KMS-11 (cell line): ENCODE data around the gene TTLL7.

ENCODE experiments used
- H2AFZ ChIP-seq: fragments of 200-600 bp; sonication (generic); 2 replicates; pipeline ENCODE4 v1.6.1; 2016; ENCODE audit warnings: antibody characterized with exemption, mixed run types, low read depth
- H3K27ac ChIP-seq: fragments of 200-600 bp; sonication (generic); 2 replicates; pipeline ENCODE4 v1.6.1; 2016; ENCODE audit warnings: mild to moderate bottlenecking, mixed run types
- H3K27me3 ChIP-seq: fragments of 200-600 bp; sonication (generic); 2 replicates; pipeline ENCODE4 v1.6.1; 2017; ENCODE audit warnings: mild to moderate bottlenecking, low read depth, mixed run types, moderate library complexity; ENCODE audit not compliant: insufficient read depth
- H3K36me3 ChIP-seq: fragments of 200-600 bp; sonication (generic); 2 replicates; pipeline ENCODE4 v1.6.1; 2017; ENCODE audit warnings: mild to moderate bottlenecking, mixed run types; ENCODE audit not compliant: insufficient read depth
- H3K4me1 ChIP-seq: fragments of 200-600 bp; sonication (generic); 2 replicates; pipeline ENCODE4 v1.6.1; 2016; ENCODE audit warnings: mild to moderate bottlenecking, low read depth, mixed run types; ENCODE audit not compliant: poor library complexity, severe bottlenecking
- H3K4me2 ChIP-seq: fragments of 200-600 bp; sonication (generic); 2 replicates; pipeline ENCODE4 v1.7.0; 2016; ENCODE audit warnings: mild to moderate bottlenecking, mixed run types
- H3K4me3 ChIP-seq: fragments of 200-600 bp; sonication (generic); IDR thresholded peaks from 2 replicates; pipeline ENCODE4 v1.6.1; 2017; ENCODE audit warnings: low read depth, low read length, mixed read lengths; ENCODE audit not compliant: insufficient read depth
- H3K79me2 ChIP-seq: fragments of 200-600 bp; sonication (generic); 2 replicates; pipeline ENCODE4 v1.6.1; 2016; ENCODE audit warnings: low read depth, mixed run types; ENCODE audit not compliant: insufficient read depth
- H3K9ac ChIP-seq: fragments of 200-600 bp; sonication (generic); 2 replicates; pipeline ENCODE4 v1.6.1; 2016; ENCODE audit warnings: mild to moderate bottlenecking, mixed run types
- H4K20me1 ChIP-seq: fragments of 200-600 bp; sonication (generic); 2 replicates; pipeline ENCODE4 v1.6.1; 2016; ENCODE audit warnings: mild to moderate bottlenecking, mixed run types; ENCODE audit not compliant: insufficient read depth
- TF ChIP-seq, protein P1 (sequence below): fragments of 200-600 bp; sonication (generic); conservative IDR thresholded peaks from 2 replicates; pipeline ENCODE4 v1.6.1; 2017; ENCODE audit warnings: low read depth, mild to moderate bottlenecking, antibody characterized with exemption, low read length, moderate library complexity, mixed read lengths

TTLL7 gene

DNA sequence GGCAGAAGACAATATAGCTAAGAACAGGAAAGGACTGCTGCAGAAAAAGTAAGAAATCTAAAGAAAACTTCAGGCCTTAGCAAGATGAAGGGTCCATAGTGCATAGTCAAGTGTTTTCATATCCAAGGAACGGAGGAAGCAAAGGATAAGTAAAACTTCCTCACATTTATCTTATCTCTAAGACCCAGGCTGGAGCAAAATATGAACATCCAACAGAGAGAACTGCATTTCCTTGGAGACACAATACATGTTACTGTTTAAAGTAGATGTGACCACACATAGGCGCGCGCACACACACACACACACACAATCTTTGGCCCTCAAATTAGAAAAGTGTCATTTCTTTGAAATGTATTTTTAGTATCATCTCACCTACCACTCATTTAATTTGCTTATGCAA is 66.7 kb downstream of the TTLL7 start:
- H3K27ac ChIP-seq: no peak overlapping the region
- no peak overlapping the region for H3K9ac ChIP-seq
- no peaks in the 10 kb centered on the region for H3K36me3 ChIP-seq
- TF ChIP-seq, protein P1, sequence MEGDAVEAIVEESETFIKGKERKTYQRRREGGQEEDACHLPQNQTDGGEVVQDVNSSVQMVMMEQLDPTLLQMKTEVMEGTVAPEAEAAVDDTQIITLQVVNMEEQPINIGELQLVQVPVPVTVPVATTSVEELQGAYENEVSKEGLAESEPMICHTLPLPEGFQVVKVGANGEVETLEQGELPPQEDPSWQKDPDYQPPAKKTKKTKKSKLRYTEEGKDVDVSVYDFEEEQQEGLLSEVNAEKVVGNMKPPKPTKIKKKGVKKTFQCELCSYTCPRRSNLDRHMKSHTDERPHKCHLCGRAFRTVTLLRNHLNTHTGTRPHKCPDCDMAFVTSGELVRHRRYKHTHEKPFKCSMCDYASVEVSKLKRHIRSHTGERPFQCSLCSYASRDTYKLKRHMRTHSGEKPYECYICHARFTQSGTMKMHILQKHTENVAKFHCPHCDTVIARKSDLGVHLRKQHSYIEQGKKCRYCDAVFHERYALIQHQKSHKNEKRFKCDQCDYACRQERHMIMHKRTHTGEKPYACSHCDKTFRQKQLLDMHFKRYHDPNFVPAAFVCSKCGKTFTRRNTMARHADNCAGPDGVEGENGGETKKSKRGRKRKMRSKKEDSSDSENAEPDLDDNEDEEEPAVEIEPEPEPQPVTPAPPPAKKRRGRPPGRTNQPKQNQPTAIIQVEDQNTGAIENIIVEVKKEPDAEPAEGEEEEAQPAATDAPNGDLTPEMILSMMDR: no peak
- no peak overlapping the region for H3K4me3 ChIP-seq
- H3K4me1 ChIP-seq: peaks cover 8% of the 10 kb centered on the region
- H3K27me3 ChIP-seq: no peaks in the 10 kb centered on the region
- H3K4me2 ChIP-seq: no peak overlapping the region
- no peaks in the 10 kb centered on the region for H3K79me2 ChIP-seq
- no peaks in the 10 kb centered on the region for H4K20me1 ChIP-seq
- H2AFZ ChIP-seq: no peak overlapping the region

DNA sequence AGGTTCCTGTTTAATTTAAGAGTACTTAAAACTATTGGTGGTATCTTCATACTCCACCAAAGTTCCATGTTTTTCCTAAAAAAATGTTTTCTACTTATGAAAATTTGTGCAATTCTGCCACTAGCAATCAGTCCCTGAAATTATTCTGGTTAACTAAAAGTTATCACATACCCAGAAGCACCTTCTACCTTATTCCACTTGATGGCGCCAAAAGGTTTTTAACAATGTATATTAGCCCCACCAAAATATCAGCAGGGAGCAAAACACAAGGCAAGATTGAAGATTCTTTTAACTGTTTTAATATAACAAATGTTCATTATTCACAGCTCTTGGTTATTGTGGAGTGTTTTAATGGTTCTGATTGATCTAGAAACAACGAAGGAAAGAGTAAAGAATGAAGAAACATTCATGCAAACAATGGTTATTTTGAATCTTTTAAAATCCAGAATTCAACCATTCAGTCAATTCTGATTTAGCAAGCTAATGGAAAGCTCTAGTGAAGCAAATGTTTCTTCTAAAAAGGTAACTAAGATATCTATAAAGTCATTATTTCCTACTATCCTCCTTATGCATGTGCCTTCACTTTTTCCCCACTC is 67.2 kb downstream of the TTLL7 start:
- H4K20me1 ChIP-seq: no peaks in the 10 kb centered on the region
- no peaks in the 10 kb centered on the region for H3K27me3 ChIP-seq
- H3K36me3 ChIP-seq: no peaks in the 10 kb centered on the region
- H3K4me2 ChIP-seq: no peak overlapping the region
- H3K79me2 ChIP-seq: no peaks in the 10 kb centered on the region
- H3K4me3 ChIP-seq: no peak overlapping the region
- TF ChIP-seq, protein P1: peak; percentile 59
- H2AFZ ChIP-seq: no peak overlapping the region
- peaks cover 8% of the 10 kb centered on the region for H3K4me1 ChIP-seq
- no peak overlapping the region for H3K27ac ChIP-seq
- no peak overlapping the region for H3K9ac ChIP-seq

DNA sequence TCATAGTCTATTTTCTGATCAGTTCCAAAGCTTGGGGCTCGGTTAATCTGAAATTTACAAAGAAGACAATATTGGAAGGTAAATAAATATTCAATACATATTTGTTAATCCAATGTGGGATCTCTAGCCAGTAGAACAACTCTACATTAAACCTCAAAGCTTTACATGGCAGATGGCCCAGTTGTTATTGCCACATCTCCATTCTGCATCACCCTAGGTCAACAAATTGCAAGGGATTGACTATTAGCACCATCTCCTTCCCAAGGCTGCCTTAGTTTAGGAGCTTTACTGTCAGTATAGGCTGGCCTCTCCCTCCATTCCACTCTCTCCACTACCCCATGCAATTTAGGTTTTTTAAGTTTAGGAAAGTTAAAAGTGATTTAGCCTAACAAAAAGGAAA is 69.7 kb downstream of the TTLL7 start:
- Histone ChIP-seq H3K27ac (no peak overlapping the region), H3K79me2 (no peaks in the 10 kb centered on the region), H3K27me3 (no peaks in the 10 kb centered on the region), H3K4me2 (no peak overlapping the region; the same call in 1 of the 2 replicates), H3K4me3 (no peak overlapping the region), H2AFZ (no peak overlapping the region), H3K36me3 (no peaks in the 10 kb centered on the region), H3K9ac (no peak overlapping the region), H4K20me1 (no peaks in the 10 kb centered on the region), H3K4me1 (peaks cover 8% of the 10 kb centered on the region)
- TF ChIP-seq, protein P1: no peak

DNA sequence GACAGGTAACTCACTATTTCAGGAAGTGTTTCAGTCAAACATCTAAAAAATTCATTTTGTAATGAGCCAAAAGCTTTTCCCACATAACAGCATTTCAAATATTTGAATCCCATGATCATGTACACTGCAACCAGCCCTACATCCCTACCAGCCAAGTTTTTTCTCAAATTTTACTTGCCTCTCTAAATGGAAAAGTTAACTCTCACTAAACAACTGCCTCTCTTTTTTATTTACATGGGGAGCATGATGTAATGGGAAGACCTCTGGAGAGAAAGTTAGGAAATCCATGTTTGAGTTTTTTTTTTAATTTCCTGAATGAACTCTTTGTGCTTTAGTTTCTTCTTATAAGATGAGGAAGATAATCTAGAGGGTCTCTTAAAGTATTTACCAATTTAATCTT is 70.5 kb downstream of the TTLL7 start:
- H3K9ac ChIP-seq: no peak overlapping the region
- H3K4me3 ChIP-seq: no peak overlapping the region
- H4K20me1 ChIP-seq: no peaks in the 10 kb centered on the region
- H3K27ac ChIP-seq: no peak overlapping the region
- H3K36me3 ChIP-seq: no peaks in the 10 kb centered on the region
- no peak overlapping the region for H2AFZ ChIP-seq
- no peaks in the 10 kb centered on the region for H3K79me2 ChIP-seq
- peaks cover 8% of the 10 kb centered on the region for H3K4me1 ChIP-seq
- TF ChIP-seq, protein P1: no peak
- no peak overlapping the region for H3K4me2 ChIP-seq
- H3K27me3 ChIP-seq: no peaks in the 10 kb centered on the region
